ENCODE measurements around the gene SLC40A1. TPM values are rescaled to one million over a fixed set of nuclear protein-coding genes. Genes with fewer than 3 reads are reported as not detected.

Gene SLC40A1
- total RNA-seq, 2 experiments from 2014 or later: not detected

DNA sequence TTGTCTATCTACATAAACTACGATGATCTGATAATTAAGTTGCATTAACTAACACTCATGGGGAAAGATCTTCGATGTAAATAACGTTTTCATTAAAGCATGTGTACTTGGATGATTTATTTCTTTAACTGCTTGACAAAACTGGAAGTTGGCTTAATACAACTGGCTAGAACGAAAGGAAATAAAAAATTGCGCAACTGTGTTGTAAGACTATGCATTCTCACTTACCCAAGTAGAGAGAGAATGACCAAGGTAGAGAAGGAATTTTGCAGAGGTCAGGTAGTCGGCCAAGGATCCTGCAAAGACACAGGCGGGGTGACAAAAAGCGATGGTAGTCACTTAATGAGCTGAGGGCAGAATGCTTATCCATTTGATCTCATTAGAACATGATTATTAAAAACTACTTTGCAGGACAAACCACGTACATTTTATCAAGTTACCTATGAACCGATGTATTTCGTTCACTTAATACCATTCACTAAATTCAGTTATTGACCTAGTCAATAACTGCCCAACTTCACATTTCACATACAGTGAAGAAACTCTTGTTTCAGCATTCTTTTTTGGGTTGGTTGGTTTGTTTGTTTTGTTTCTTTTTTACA lies 900 bp downstream of the SLC40A1 start:
- Histone ChIP-seq H3K4me1 (ENCODE audit: insufficient read depth, low read length, poor library complexity, severe bottlenecking) (no peaks in the 10 kb centered on the region), H2AFZ (ENCODE audit: low read length) (no peak overlapping the region), H3K79me2 (ENCODE audit: insufficient read depth, low read depth, low read length) (no peaks in the 10 kb centered on the region), H3K27ac (ENCODE audit: low read depth, low read length, poor library complexity, severe bottlenecking) (no peak overlapping the region), H3K4me2 (ENCODE audit: low read length) (no peak overlapping the region), H3K36me3 (ENCODE audit: insufficient read depth, low read length) (no peaks in the 10 kb centered on the region), H3K4me3 (ENCODE audit: low read depth, low read length, poor library complexity, severe bottlenecking) (no peak overlapping the region), H3K9me3 (ENCODE audit: low read length) (no peaks in the 10 kb centered on the region), H4K20me1 (ENCODE audit: insufficient read depth, low read length) (no peaks in the 10 kb centered on the region), H3K9me2 (ENCODE audit: insufficient read depth, low read length) (no peaks in the 10 kb centered on the region)
- POLR2A ChIA-PET: interaction anchor here (0.6 kb wide), 1 partner anchor 11 kb away, joined by 4 read pairs; no protein-coding TSS in a partner anchor
- TF ChIP-seq CTCF (conservative IDR thresholded peaks at IDR 0.05; ENCODE audit: low read length): no peak
- TF ChIP-seq EZH2phosphoT487 (IDR thresholded peaks at IDR 0.05; ENCODE audit: borderline replicate concordance, low read depth, low read length): no peak
- BruUV-seq (replicated peaks): no TSS peak
- CTCF ChIA-PET (ENCODE audit: unreplicated experiment): no interaction called here
- DNase-seq (ENCODE audit: low spot score): no peak
- intact Hi-C loops (cut with micrococcal nuclease; ENCODE audit: unreplicated experiment): no loop called here

DNA sequence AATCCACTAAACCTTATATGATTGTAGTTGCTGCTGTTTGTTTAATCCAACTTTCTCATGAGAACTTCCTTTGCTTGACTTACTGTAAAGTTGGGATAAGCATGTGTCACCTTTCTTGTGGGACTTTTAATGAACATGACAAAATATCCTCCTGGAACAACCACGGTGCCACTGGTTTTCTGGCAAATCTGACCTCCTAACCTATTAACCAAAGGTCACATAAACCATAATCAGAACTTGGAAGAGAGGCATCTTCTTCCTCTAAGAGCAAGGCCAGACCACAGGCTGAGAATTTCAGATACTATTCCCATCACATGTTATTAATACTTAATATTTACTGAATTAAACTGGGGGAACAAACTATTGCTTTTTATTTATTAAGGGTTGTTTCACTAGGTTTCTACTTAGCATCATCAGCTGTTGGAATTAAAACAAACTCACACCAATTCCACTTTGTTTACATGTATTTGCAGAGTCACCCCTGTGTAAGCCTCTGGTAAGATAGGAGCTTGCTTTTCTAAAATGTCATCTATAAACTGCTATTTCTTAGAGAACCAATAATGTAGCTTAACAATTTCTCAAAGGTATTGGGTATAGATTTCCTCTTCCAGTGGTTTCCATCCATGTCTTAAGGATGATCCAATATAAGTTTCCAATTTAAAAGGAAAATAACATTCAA lies 2.2 kb downstream of the SLC40A1 start:
- no peaks in the 10 kb centered on the region for H3K4me1 ChIP-seq (ENCODE audit: insufficient read depth, low read length, poor library complexity, severe bottlenecking)
- H4K20me1 ChIP-seq (ENCODE audit: insufficient read depth, low read length): no peaks in the 10 kb centered on the region
- intact Hi-C loops (cut with micrococcal nuclease; ENCODE audit: unreplicated experiment): no loop called here
- no peak overlapping the region for H3K4me3 ChIP-seq (ENCODE audit: low read depth, low read length, poor library complexity, severe bottlenecking)
- ChIA-PET CTCF (ENCODE audit: unreplicated experiment) (no interaction called here), POLR2A (no interaction called here)
- TF ChIP-seq EZH2phosphoT487 (IDR thresholded peaks at IDR 0.05; ENCODE audit: borderline replicate concordance, low read depth, low read length) (no peak), CTCF (conservative IDR thresholded peaks at IDR 0.05; ENCODE audit: low read length) (no peak)
- DNase-seq (ENCODE audit: low spot score): no peak
- no peak overlapping the region for H3K27ac ChIP-seq (ENCODE audit: low read depth, low read length, poor library complexity, severe bottlenecking)
- no peaks in the 10 kb centered on the region for H3K36me3 ChIP-seq (ENCODE audit: insufficient read depth, low read length)
- no peaks in the 10 kb centered on the region for H3K9me3 ChIP-seq (ENCODE audit: low read length)
- no peak overlapping the region for H3K4me2 ChIP-seq (ENCODE audit: low read length)
- H3K79me2 ChIP-seq (ENCODE audit: insufficient read depth, low read depth, low read length): no peaks in the 10 kb centered on the region
- H3K9me2 ChIP-seq (ENCODE audit: insufficient read depth, low read length): no peaks in the 10 kb centered on the region
- no TSS peak for BruUV-seq (replicated peaks)
- H2AFZ ChIP-seq (ENCODE audit: low read length): no peak overlapping the region

GRCh38 chr2:189577121-189577520 lies 3.5 kb downstream of the SLC40A1 start:
- H3K4me3 ChIP-seq (ENCODE audit: low read depth, low read length, poor library complexity, severe bottlenecking): no peak overlapping the region
- H2AFZ ChIP-seq (ENCODE audit: low read length): no peak overlapping the region
- DNase-seq (ENCODE audit: low spot score): no peak
- TF ChIP-seq EZH2phosphoT487 (IDR thresholded peaks at IDR 0.05; ENCODE audit: borderline replicate concordance, low read depth, low read length) (no peak), CTCF (conservative IDR thresholded peaks at IDR 0.05; ENCODE audit: low read length) (no peak)
- H4K20me1 ChIP-seq (ENCODE audit: insufficient read depth, low read length): no peaks in the 10 kb centered on the region
- ChIA-PET CTCF (ENCODE audit: unreplicated experiment) (no interaction called here), POLR2A (interaction anchor here (0.6 to 1.2 kb wide), 3 partner anchors 9 to 750 kb away, joined by 3 to 4 read pairs (median 4); no protein-coding TSS in a partner anchor)
- H3K27ac ChIP-seq (ENCODE audit: low read depth, low read length, poor library complexity, severe bottlenecking): no peak overlapping the region
- intact Hi-C loops (cut with micrococcal nuclease; ENCODE audit: unreplicated experiment): no loop called here
- H3K4me2 ChIP-seq (ENCODE audit: low read length): no peak overlapping the region
- H3K36me3 ChIP-seq (ENCODE audit: insufficient read depth, low read length): no peaks in the 10 kb centered on the region
- no peaks in the 10 kb centered on the region for H3K9me2 ChIP-seq (ENCODE audit: insufficient read depth, low read length)
- no TSS peak for BruUV-seq (replicated peaks)
- no peaks in the 10 kb centered on the region for H3K4me1 ChIP-seq (ENCODE audit: insufficient read depth, low read length, poor library complexity, severe bottlenecking)
- no peaks in the 10 kb centered on the region for H3K79me2 ChIP-seq (ENCODE audit: insufficient read depth, low read depth, low read length)
- H3K9me3 ChIP-seq (ENCODE audit: low read length): no peaks in the 10 kb centered on the region
